ENCODE measurements around the gene SQSTM1.

The SQSTM1 gene

GRCh38 chr5:179805529-179806249 is 15.0 kb upstream of the SQSTM1 start:
- no peak for DNase-seq (ENCODE audit: low read depth)

GRCh38 chr5:179806250-179807048 is 14.3 kb upstream of the SQSTM1 start, which contains the start of gene MGAT4B:
TSS of gene MGAT4B (minus strand) at chr5:179806866. CDS start at chr5:179806583, 283 bp downstream.
- DNase-seq (ENCODE audit: low read depth): no peak

- no peak for DNase-seq (ENCODE audit: low read depth)
These were observed 8.4 kb upstream of the SQSTM1 start for GRCh38 chr5:179812135-179812825.

DNA sequence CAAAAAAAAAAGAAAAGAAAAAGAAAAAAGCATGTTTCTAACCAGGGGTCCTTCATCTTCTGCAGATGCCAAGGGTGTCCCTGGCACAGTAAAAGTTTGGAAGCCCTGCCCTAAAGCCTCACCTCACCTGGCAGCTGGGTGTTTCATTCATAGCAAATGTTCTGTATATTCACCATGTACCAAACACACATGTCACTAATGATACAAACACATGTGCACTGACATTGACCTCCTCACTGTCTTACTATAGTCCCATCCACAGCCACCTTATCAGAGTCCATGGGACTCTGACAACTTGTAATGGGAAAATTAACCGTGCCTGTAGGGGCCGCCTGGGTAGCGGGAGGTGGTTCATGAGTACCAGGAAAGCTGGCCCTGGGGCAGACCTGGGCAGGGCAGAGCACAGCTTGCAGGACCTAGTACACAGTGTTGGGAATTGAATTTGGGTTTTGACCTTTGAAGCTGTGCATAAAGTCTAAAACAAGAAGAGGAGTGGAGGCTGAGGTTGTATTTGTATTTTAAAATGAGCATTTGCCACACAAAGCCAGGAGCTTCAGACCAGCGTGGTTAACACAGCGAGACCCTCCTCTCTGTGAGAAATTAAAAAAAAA is 7.6 kb upstream of the SQSTM1 start:
- DNase-seq (ENCODE audit: low read depth): no peak

GRCh38 chr5:179814090-179814489 is 6.6 kb upstream of the SQSTM1 start:
- no peak for DNase-seq (ENCODE audit: low read depth)

DNA sequence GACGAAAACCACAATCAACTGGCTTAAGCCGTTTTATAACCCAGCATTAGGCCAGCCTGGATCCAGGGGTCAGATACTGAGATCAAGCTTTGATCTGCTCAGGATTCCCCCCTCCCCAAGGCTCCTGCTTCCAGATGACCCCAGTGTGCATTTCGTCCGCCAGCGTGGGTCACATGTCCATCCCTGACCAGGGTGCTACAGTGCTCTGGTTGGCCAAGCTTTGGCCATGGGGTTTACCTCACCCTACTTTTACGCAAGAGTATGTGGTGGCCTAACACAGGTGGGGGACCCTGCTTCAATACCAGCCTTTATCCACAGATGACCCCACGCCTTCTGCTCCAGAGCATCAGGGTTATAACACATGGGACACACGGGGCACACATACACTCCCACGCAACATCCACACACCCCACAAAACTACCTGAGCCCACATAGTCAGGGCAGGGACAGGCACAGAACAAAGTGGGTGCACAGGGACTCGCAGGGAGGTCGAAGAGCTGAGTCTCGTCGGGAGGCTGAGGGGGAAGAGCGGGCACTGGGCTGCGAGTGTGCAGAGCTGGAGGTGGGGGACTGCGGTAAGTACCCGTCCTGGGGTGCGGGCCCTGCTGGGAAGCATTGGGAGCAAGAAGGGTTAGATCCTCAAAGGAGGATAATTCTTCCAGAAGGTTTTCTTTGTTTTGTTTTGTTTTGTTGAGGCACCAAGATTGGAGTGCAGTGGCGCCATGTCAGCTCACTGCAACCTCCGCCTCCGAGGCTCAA is 5.0 kb upstream of the SQSTM1 start:
- DNase-seq (ENCODE audit: low read depth): no peak

DNA sequence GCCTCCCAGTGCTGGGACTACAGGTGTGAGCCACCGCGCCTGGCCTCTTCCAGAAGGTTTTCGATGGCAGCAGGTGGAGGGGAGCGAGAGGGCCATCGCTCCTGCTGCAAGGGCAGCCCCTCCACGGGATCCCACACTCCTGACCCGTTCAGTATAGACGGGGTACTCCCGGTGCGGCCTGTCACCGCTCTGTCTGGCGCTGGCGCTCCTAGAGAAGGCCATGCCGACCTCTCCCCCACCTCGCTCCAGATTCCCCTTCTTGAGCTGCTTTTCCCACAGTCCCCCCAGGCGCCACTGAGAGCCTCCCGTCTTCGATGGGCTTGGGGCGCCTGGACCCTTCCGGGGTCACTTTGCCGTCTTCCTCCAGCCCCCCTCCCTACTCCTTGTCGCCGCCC is 4.3 kb upstream of the SQSTM1 start:
- no peak for DNase-seq (ENCODE audit: low read depth)

GRCh38 chr5:179816796-179817469 is 3.8 kb upstream of the SQSTM1 start:
- no peak for DNase-seq (ENCODE audit: low read depth)

DNA sequence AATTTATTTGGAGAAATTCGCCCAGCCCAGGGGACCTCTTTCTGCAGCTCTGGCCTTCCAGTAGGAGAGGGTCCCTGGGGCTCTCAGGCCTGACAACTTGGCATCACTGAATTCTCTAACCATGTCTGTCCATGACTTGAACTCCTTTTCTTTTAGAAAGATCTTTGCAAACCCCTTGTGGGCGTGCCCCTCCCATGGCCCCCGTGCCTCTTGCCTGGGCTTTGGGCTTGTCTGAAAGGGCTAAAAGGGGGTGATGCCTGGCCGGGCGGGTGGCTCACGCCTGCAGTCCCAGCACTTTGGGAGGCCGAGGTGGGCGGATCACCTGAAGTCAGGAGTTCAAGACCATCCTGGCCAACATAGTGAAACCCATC is 3.2 kb upstream of the SQSTM1 start:
- DNase-seq (ENCODE audit: low read depth): no peak

- no peak for DNase-seq (ENCODE audit: low read depth)
These were observed 2.6 kb upstream of the SQSTM1 start for GRCh38 chr5:179817890-179818745.

- peak; percentile 76 for DNase-seq (ENCODE audit: low read depth)
These were observed 1.9 kb upstream of the SQSTM1 start for GRCh38 chr5:179818746-179819295.

DNA sequence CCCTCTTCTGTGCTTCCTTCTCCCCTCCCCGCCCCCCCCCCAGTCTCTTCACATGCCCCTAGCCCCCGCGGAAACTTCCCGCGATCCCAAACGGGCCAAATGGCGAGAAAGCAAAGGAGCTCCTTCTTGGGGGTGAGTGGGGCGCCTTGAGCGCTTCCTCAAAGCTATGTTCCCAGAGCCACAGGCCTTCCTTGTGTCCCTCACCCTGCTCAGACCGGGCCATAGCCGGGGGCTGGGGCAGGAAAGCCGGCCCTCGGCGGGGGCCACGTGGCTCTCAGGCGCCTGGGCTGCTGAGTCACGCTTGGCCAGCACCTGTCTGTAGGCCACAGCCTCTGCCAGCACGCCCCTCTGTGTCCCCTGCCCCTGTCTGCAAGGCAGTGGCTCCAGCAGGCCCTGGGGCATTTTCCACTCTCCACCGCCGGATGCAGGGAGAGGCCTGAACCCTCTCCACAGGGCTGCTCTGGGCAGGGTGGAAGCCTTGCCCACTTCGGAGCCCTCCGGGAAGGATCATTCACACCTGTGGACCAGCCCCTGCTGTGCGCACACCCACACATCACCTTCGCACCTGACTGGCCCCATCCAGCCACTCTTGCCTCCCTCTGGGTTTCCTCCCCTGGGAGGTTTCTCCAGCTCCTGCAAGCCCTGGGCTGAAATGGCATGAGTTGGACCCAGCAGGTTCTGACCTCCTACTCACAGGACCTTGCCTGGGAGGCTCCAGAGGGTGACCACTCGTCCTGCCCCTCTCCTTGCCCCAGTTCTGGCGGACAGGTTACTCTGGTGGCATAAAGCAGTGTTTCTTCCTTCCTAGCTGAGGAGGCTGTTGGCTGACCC is 1.2 kb upstream of the SQSTM1 start:
- no peak for DNase-seq (ENCODE audit: low read depth)

DNA sequence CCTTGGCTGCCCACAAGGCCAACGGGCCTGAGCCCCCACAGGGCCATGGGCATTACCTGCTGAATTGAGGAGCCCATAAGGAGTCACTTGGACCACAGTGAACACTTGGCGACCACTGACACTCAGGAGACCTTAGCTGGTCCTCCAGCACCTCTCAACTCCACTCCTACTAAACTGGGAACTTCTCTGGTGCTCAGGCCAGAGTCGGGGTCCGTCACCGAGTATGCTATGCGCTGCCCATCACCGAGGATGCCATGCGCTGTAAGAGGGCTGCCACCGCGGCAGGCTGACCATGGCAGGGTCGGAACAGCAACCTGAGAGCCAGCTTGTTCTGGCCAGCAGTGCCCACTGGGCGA is 600 bp upstream of the SQSTM1 start:
- DNase-seq (ENCODE audit: low read depth): no peak

DNA sequence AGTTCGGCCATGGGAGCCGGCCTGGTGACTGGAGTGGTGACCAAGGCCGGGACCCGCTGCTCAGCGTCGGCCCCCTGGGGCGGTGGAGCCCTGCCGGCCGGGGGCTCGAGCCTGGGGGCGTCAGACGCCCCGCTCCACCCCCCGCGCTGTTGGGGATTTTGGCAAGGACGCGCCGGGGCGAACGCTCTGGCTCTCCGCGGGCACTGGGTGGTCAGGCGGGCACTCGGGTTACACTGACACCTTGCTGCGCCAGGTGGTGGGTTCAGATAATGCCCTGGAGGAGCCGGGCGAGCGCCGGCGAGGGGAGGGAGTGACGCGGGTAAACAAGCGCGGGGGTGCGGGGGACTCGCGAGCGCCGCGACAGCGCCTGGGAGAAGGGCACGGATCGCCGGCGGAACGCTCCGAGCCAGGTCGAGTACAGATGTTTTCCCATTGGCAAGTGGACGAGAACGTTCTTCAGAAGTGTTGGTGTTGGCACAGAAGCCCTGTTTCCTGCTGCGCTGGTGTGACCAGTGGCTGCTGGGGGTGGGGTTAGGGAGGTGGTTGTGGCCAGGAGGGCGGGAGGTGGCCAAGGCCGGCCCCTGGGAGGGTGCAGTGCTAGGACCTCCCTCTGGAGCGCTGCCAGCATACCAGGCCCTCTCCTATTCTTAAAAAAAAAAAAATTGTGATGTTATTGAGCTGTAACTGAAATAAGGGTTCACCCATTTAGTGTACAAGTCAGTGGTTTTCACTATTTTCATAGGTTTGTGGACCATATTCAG is 773 bp downstream of the SQSTM1 start:
- peak; percentile 81 for DNase-seq (ENCODE audit: low read depth)

DNA sequence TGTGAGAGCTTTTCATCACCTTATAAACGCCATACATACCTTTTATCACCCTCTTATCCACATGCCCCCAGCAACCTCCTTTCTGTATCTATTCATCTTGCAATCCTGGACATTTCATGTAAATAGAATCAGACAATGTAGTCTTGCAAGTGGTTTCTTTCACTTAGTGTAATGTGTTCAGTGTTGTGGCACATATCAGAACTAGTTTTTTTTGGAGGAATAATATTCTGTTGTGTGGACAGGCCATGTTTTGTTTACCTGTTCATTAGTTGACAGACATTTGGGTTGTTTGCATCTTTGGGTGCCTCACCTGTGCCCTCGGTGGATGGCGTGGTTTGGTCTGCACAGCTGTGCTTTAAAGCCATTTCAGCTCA is 1.3 kb downstream of the SQSTM1 start:
- no peak for DNase-seq (ENCODE audit: low read depth)

- no peak for DNase-seq (ENCODE audit: low read depth)
These were observed 1.8 kb downstream of the SQSTM1 start for GRCh38 chr5:179822444-179822990.

- no peak for DNase-seq (ENCODE audit: low read depth)
These were observed 3.4 kb downstream of the SQSTM1 start for GRCh38 chr5:179823937-179824744.
